ENCODE results near the gene CRYZL1.
"Not testable (repeated sequence)": the region's sequence is repeated elsewhere in the genome, so short reads cannot be mapped to it uniquely, and the experiment has no call there.

The CRYZL1 gene

GRCh38 chr21:33619726-33620125 is 21.8 kb downstream of the CRYZL1 start:
- no peak for DNase-seq

GRCh38 chr21:33618407-33618806 is 23.1 kb downstream of the CRYZL1 start:
- no peak for DNase-seq

- not testable (repeated sequence) for DNase-seq
Observed at GRCh38 chr21:33617565-33617964, 24.0 kb downstream of the CRYZL1 start.

- DNase-seq = no peak
Observed at GRCh38 chr21:33611006-33611744, 30.4 kb downstream of the CRYZL1 start.

- no peak for DNase-seq
Observed at GRCh38 chr21:33608559-33608958, 33.0 kb downstream of the CRYZL1 start.

GRCh38 chr21:33598051-33598450 is 43.5 kb downstream of the CRYZL1 start:
- DNase-seq = no peak

GRCh38 chr21:33588485-33589335 is 52.8 kb downstream of the CRYZL1 start, which contains the start of gene DONSON:
Gene DONSON, minus strand, starts transcription at chr21:33588684. Its CDS starts 43 bp downstream, at chr21:33588641.
- peak; percentile 57 for DNase-seq

- DNase-seq = no peak
Observed at GRCh38 chr21:33587792-33588484, 53.6 kb downstream of the CRYZL1 start.

GRCh38 chr21:33586927-33587326 is 54.6 kb downstream of the CRYZL1 start:
- DNase-seq = no peak

- no peak for DNase-seq
Observed at GRCh38 chr21:33584455-33584854, 57.1 kb downstream of the CRYZL1 start.

GRCh38 chr21:33578959-33579542 is 62.5 kb downstream of the CRYZL1 start:
- DNase-seq = no peak

- DNase-seq = no peak
Observed at GRCh38 chr21:33578214-33578613, 63.3 kb downstream of the CRYZL1 start.

GRCh38 chr21:33576741-33577141 is 64.8 kb downstream of the CRYZL1 start:
- not testable (repeated sequence) for DNase-seq

GRCh38 chr21:33572350-33572749 is 69.2 kb downstream of the CRYZL1 start:
- DNase-seq = no peak

GRCh38 chr21:33569991-33570390 is 71.5 kb downstream of the CRYZL1 start:
- no peak for DNase-seq

- DNase-seq = no peak
Observed at GRCh38 chr21:33568448-33568847, 73.1 kb downstream of the CRYZL1 start.

GRCh38 chr21:33567914-33568313 is 73.6 kb downstream of the CRYZL1 start:
- DNase-seq = no peak

GRCh38 chr21:33566514-33566913 is 75.0 kb downstream of the CRYZL1 start:
- no peak for DNase-seq

- DNase-seq = no peak
Observed at GRCh38 chr21:33562389-33562788, 79.2 kb downstream of the CRYZL1 start.

GRCh38 chr21:33561373-33561772 is 80.2 kb downstream of the CRYZL1 start:
- no peak for DNase-seq

- no peak for DNase-seq
Observed at GRCh38 chr21:33560965-33561364, 80.6 kb downstream of the CRYZL1 start.

GRCh38 chr21:33559813-33560212 is 81.7 kb downstream of the CRYZL1 start:
- DNase-seq = no peak
